PFSK-1 (cell line): ENCODE results near the gene PPP3CA.

Source experiments
- FOXP2 ChIP-seq: optimal IDR thresholded peaks from 2 replicates; pipeline ENCODE3; 2011; ENCODE audit warnings: borderline replicate concordance, control low read depth, inconsistent platforms; ENCODE audit not compliant: insufficient read depth; ENCODE audit errors: extremely low read length, extremely low read depth
- POLR2AphosphoS5 ChIP-seq: IDR thresholded peaks from 2 replicates; pipeline ENCODE4 v1.6.1; 2012; ENCODE audit warnings: low read depth, mild to moderate bottlenecking, control low read depth, low read length, moderate library complexity
- REST ChIP-seq, 2 experiments: IDR thresholded peaks; 2 replicates each; pipeline versions ENCODE4 v1.6.1 to v1.8.0; 2011 to 2012; ENCODE audit warnings: low read depth in 2 of 2, low read length in 2 of 2, control low read depth in 1 of 2, inconsistent platforms in 1 of 2, mild to moderate bottlenecking in 1 of 2, moderate library complexity in 1 of 2; ENCODE audit not compliant: insufficient read depth in 1 of 2
- SIN3A ChIP-seq: IDR thresholded peaks from 2 replicates; pipeline ENCODE4 v1.6.1; 2012; ENCODE audit warnings: mild to moderate bottlenecking, low read length, moderate library complexity, borderline replicate concordance; ENCODE audit not compliant: insufficient read depth
- TAF1 ChIP-seq: IDR thresholded peaks from 2 replicates; pipeline ENCODE4 v1.6.1; 2012; ENCODE audit warnings: low read length, control low read depth, borderline replicate concordance; ENCODE audit not compliant: insufficient read depth

Gene PPP3CA

GRCh38 chr4:101332424-101332823, 14.9 kb downstream of the PPP3CA start:
- TF ChIP-seq REST (IDR thresholded peaks at IDR 0.05; ENCODE audit: insufficient read depth in 1 of 2, low read depth in 2 of 2, low read length in 2 of 2) (peak; percentile 81 to 86), FOXP2 (no peak), SIN3A (no peak), TAF1 (no peak), POLR2AphosphoS5 (no peak)

GRCh38 chr4:101331017-101331416, 16.3 kb downstream of the PPP3CA start:
- TF ChIP-seq TAF1, result no peak
- no peak for TF ChIP-seq FOXP2
- no peak for TF ChIP-seq SIN3A
- no peak for TF ChIP-seq POLR2AphosphoS5
- no peak for TF ChIP-seq REST (IDR thresholded peaks at IDR 0.05; ENCODE audit: insufficient read depth in 1 of 2, low read depth in 2 of 2, low read length in 2 of 2)

GRCh38 chr4:101329592-101329991, 17.7 kb downstream of the PPP3CA start:
- TF ChIP-seq SIN3A (no peak), FOXP2 (no peak), POLR2AphosphoS5 (no peak), TAF1 (no peak), REST (IDR thresholded peaks at IDR 0.05; ENCODE audit: insufficient read depth in 1 of 2, low read depth in 2 of 2, low read length in 2 of 2) (no peak)

GRCh38 chr4:101328063-101328602, 19.2 kb downstream of the PPP3CA start:
- no peak for TF ChIP-seq REST (IDR thresholded peaks at IDR 0.05; ENCODE audit: insufficient read depth in 1 of 2, low read depth in 2 of 2, low read length in 2 of 2)
- no peak for TF ChIP-seq FOXP2
- TF ChIP-seq POLR2AphosphoS5, result no peak
- no peak for TF ChIP-seq TAF1
- no peak for TF ChIP-seq SIN3A

- no peak for TF ChIP-seq POLR2AphosphoS5
- TF ChIP-seq FOXP2, result no peak
- no peak for TF ChIP-seq TAF1
- TF ChIP-seq REST (IDR thresholded peaks at IDR 0.05; ENCODE audit: insufficient read depth in 1 of 2, low read depth in 2 of 2, low read length in 2 of 2), result no peak
- no peak for TF ChIP-seq SIN3A
Measured at GRCh38 chr4:101326576-101326975, 20.8 kb downstream of the PPP3CA start.
